A673 (cell line): ENCODE measurements around the gene RAB11FIP4. TPM values are rescaled to one million over a fixed set of nuclear protein-coding genes. Genes with fewer than 3 reads are reported as not detected.

Source experiments
- BruUV-seq: library from RNA; stranded (reverse); fragments of 400-500 nt; replicated peaks from 2 replicates; lab custom pipeline; 2021; lab: Mats Ljungman, UMichigan
- CTCF ChIA-PET: fragments of 300-600 bp; sonication (Branson Sonifier 250); formaldehyde crosslinking; loops from one replicate; lab custom pipeline; 2022; ENCODE audit warnings: antibody characterized with exemption; lab: Charles Lee
- POLR2A ChIA-PET: fragments of 300-600 bp; sonication (Branson Sonifier 250); formaldehyde crosslinking; loops from one replicate; lab custom pipeline; 2022; ENCODE audit warnings: antibody characterized with exemption; ENCODE audit not compliant: low non-redundant PET; lab: Charles Lee
- DNase-seq: peaks from one replicate; pipeline ENCODE4 v3.0.0-alpha.2; 2015; ENCODE audit warnings: low spot score
- H3K27ac ChIP-seq: fragments of 200-600 bp; sonication (generic); 2 replicates; pipeline ENCODE4 v1.5.1; 2016; ENCODE audit warnings: mixed run types, low read depth, mild to moderate bottlenecking, mixed read lengths, antibody characterized with exemption, low read length; ENCODE audit not compliant: poor library complexity, severe bottlenecking
- H3K27me3 ChIP-seq: fragments of 200-600 bp; sonication (generic); replicated peaks from 2 replicates; pipeline ENCODE4 v1.6.1; 2017; ENCODE audit warnings: mixed run types, low read depth, mild to moderate bottlenecking, mixed read lengths, antibody characterized with exemption, low read length; ENCODE audit not compliant: insufficient read depth, poor library complexity
- H3K36me3 ChIP-seq: fragments of 200-600 bp; sonication (generic); 2 replicates; pipeline ENCODE4 v1.6.1; 2016; ENCODE audit warnings: mixed run types, mild to moderate bottlenecking, mixed read lengths, antibody characterized with exemption, low read length; ENCODE audit not compliant: insufficient read depth, poor library complexity, severe bottlenecking
- H3K4me1 ChIP-seq: fragments of 200-600 bp; sonication (generic); 2 replicates; pipeline ENCODE4 v1.6.1; 2017; ENCODE audit warnings: mixed run types, mild to moderate bottlenecking, mixed read lengths, antibody characterized with exemption, low read length; ENCODE audit not compliant: insufficient read depth, poor library complexity, severe bottlenecking
- H3K4me3 ChIP-seq: fragments of 200-600 bp; sonication (generic); 2 replicates; pipeline ENCODE4 v1.5.1; 2016; ENCODE audit warnings: low read depth, mixed run types, mild to moderate bottlenecking, mixed read lengths, low read length; ENCODE audit not compliant: poor library complexity, severe bottlenecking
- H3K9me3 ChIP-seq: fragments of 200-600 bp; sonication (generic); 2 replicates; pipeline ENCODE4 v1.6.1; 2016; ENCODE audit warnings: mixed run types, low read depth, mild to moderate bottlenecking, mixed read lengths, antibody characterized with exemption, low read length; ENCODE audit not compliant: poor library complexity, severe bottlenecking
- EZH2 ChIP-seq: fragments of 200-600 bp; sonication (generic); IDR thresholded peaks from 2 replicates; pipeline ENCODE4 v1.6.1; 2017; ENCODE audit warnings: borderline replicate concordance, low read depth, mild to moderate bottlenecking, mixed read lengths, antibody characterized with exemption, low read length; ENCODE audit not compliant: poor library complexity, severe bottlenecking
- intact Hi-C: fragments of 100-400 bp; cut with micrococcal nuclease; formaldehyde crosslinking; loops from one replicate; pipeline ENCODE4 v1.10.0; 2022; ENCODE audit not compliant: unreplicated experiment
- total RNA-seq: library from RNA; stranded (reverse); gene quantifications from 2 replicates; pipeline ENCODE4 v1.2.3, GENCODE V29; 2021
- TF ChIP-seq, protein P1 (sequence below): fragments of 300-800, 200-600 bp; sonication (generic); conservative IDR thresholded peaks from 2 replicates; pipeline ENCODE4 v1.5.1; 2017; ENCODE audit warnings: low read depth, mild to moderate bottlenecking, antibody characterized with exemption, low read length, moderate library complexity, mixed read lengths

RAB11FIP4 gene
- total RNA-seq, 1 experiment from 2014 or later, result 2.4 TPM

DNA sequence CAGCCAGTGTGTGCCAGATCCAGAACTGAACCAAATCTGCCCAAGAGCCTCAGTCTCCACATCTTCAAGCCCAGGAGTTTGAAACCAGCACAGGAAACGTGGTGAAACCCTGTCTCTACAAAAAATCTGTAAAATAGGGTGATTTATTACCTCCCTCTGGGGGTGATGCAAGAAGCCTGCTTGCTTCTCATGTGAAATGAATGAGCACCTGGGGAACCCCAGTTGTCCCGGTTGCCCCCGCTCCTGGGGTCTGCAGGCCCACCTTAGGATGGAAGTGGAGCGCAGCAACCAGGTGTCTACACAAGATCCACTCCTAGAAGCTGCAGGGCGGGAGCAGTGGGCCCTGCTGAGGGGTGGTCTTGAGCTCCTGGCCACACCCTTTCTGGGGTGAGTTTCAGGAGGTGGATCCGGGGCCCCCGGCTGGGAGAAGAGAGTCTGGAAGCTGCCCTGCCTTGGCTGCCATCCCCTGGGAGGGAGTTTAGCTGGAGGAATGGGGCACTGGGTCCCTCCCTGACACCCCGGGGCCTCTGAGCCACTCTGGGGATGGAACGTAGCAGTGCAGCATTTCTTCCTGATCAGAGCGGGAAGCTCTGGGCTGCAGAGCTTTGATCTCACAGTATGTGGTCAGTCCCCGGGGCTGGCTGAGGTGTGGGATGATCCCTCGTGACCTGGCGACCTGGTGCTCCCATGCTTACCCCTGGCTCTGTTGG lies 117.8 kb downstream of the RAB11FIP4 start:
- no peak for TF ChIP-seq EZH2
- TF ChIP-seq, protein P1, sequence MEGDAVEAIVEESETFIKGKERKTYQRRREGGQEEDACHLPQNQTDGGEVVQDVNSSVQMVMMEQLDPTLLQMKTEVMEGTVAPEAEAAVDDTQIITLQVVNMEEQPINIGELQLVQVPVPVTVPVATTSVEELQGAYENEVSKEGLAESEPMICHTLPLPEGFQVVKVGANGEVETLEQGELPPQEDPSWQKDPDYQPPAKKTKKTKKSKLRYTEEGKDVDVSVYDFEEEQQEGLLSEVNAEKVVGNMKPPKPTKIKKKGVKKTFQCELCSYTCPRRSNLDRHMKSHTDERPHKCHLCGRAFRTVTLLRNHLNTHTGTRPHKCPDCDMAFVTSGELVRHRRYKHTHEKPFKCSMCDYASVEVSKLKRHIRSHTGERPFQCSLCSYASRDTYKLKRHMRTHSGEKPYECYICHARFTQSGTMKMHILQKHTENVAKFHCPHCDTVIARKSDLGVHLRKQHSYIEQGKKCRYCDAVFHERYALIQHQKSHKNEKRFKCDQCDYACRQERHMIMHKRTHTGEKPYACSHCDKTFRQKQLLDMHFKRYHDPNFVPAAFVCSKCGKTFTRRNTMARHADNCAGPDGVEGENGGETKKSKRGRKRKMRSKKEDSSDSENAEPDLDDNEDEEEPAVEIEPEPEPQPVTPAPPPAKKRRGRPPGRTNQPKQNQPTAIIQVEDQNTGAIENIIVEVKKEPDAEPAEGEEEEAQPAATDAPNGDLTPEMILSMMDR, result no peak
- no peaks in the 10 kb centered on the region for H3K36me3 ChIP-seq
- H3K4me3 ChIP-seq, result no peak overlapping the region
- ChIA-PET CTCF (no interaction called here), POLR2A (interaction anchor here (0.6 kb wide), 1 partner anchor 750 kb away, joined by 3 read pairs; no protein-coding TSS in a partner anchor)
- no peaks in the 10 kb centered on the region for H3K4me1 ChIP-seq
- H3K27ac ChIP-seq, result no peak overlapping the region
- no peaks in the 10 kb centered on the region for H3K27me3 ChIP-seq
- intact Hi-C loops, result no loop called here
- DNase-seq, result no peak
- BruUV-seq, result no TSS peak
- H3K9me3 ChIP-seq, result no peaks in the 10 kb centered on the region

DNA sequence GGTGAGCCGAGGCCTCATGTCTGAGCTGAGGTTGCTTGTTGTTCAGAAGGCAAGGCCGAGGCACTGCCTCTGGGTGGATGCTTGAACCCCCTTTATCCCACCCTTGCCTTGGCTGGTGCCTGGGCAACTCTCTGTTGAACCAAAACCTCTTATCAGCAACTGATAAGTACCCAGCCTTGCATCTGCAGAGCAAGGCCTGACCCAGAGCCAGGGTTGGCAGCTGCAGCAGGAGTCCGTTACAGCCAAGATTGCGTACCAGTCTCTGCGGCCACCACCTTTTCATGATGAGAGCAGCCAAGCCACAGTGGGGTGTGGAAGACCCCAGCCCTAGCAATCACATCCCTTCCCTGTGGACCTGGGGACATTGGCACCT lies 118.3 kb downstream of the RAB11FIP4 start:
- BruUV-seq, result no TSS peak
- ChIA-PET POLR2A (interaction anchor here (0.6 kb wide), 2 partner anchors 560 to 749 kb away, joined by 3 to 17 read pairs; no protein-coding TSS in a partner anchor), CTCF (no interaction called here)
- Histone ChIP-seq H3K4me3 (no peak overlapping the region), H3K36me3 (no peaks in the 10 kb centered on the region), H3K9me3 (no peaks in the 10 kb centered on the region), H3K4me1 (no peaks in the 10 kb centered on the region), H3K27ac (no peak overlapping the region), H3K27me3 (no peaks in the 10 kb centered on the region)
- TF ChIP-seq EZH2, result no peak
- TF ChIP-seq, protein P1, result no peak
- intact Hi-C loops, result no loop called here
- no peak for DNase-seq

DNA sequence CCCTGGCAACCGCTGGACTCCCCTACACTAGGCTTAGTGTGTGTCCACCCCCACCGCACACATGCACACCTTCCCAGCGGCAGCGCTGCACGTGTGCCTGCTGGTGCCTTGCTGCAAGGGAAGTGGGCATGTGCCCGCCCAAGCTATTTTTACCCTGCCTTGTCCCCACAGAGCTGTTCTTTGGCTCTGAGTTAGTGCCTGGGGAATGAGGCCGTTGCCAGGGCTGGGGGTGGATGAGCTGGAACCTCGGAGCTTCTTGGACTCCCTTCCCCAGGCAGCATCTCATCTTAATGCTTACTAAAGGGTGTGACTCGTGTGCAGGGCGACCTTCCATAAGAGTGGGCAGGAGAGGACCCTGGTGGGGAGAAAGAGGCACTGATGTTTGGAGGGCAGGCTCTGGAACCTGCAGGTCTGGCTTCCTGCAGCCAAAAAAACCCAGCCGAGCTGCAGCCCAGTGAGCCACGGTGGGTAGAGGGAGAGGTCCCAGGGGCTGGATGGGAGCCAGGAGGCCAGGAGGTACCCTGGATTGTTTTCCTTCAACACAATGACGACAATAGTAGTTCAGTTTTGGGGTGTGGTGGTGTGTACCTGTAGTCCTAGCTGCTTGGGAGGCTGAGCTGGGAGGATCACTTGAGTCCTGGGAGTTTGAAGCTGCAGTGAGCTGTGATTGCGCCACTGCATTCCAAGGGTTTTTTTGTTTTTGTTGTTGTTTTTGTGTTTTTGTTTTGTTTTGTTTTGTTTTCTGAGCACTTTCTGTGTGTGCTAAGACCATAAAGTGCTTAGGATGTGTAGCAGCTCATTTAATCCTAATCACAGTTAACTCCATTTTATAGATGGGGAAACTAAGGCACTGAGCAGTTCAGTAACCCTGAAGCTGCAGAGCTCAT lies 119.1 kb downstream of the RAB11FIP4 start:
- Histone ChIP-seq H3K36me3 (no peaks in the 10 kb centered on the region), H3K4me3 (no peak overlapping the region), H3K27ac (no peak overlapping the region), H3K4me1 (no peaks in the 10 kb centered on the region), H3K9me3 (no peaks in the 10 kb centered on the region), H3K27me3 (no peaks in the 10 kb centered on the region)
- intact Hi-C loops, result no loop called here
- POLR2A ChIA-PET, result interaction anchor here (0.6 kb wide), 1 partner anchor 561 kb away, joined by 17 read pairs; no protein-coding TSS in a partner anchor
- no TSS peak for BruUV-seq
- no peak for DNase-seq
- CTCF ChIA-PET, result no interaction called here
- TF ChIP-seq, protein P1, result no peak
- no peak for TF ChIP-seq EZH2
